ENCODE results near the gene BRF1. TPM values are rescaled to one million over a fixed set of nuclear protein-coding genes. Genes with fewer than 3 reads are reported as not detected.

Gene BRF1
- total and polyA plus RNA-seq, 2 of the 8 experiments (the other 6 are each of a cell fraction or from before 2014, with no cell fraction given): 7.7 to 18.3 TPM

DNA sequence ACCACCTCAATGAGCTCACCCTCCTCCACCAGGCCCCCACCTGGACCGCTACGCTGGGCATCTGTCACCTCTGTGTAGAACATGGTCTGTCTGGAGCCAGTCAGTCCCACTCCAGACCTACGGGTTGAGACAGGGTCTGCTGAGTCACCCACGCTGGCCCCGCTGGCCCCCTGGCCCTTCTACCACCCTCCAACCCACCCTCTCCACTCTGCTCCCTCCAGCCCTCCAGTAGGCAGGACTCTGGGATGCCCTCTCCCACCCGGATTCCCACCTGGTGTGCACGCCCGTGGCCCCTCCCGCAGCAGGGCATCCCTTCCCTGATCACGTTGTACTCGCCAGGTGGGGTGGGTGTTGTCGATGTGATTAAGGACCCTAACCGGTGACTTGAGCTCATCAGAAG is 127.7 kb downstream of the BRF1 start (continued):
- TF ChIP-seq, protein P1, sequence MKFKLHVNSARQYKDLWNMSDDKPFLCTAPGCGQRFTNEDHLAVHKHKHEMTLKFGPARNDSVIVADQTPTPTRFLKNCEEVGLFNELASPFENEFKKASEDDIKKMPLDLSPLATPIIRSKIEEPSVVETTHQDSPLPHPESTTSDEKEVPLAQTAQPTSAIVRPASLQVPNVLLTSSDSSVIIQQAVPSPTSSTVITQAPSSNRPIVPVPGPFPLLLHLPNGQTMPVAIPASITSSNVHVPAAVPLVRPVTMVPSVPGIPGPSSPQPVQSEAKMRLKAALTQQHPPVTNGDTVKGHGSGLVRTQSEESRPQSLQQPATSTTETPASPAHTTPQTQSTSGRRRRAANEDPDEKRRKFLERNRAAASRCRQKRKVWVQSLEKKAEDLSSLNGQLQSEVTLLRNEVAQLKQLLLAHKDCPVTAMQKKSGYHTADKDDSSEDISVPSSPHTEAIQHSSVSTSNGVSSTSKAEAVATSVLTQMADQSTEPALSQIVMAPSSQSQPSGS (IDR thresholded peaks at IDR 0.05; ENCODE audit: low read length): no peak
- no peak for TF ChIP-seq FOSL1 (IDR thresholded peaks at IDR 0.05; ENCODE audit: insufficient read depth, low read depth, low read length)
- TF ChIP-seq, protein P2, sequence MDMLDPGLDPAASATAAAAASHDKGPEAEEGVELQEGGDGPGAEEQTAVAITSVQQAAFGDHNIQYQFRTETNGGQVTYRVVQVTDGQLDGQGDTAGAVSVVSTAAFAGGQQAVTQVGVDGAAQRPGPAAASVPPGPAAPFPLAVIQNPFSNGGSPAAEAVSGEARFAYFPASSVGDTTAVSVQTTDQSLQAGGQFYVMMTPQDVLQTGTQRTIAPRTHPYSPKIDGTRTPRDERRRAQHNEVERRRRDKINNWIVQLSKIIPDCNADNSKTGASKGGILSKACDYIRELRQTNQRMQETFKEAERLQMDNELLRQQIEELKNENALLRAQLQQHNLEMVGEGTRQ (IDR thresholded peaks at IDR 0.05; ENCODE audit: low read length): no peak
- TF ChIP-seq RAD21 (IDR thresholded peaks at IDR 0.05 in 1 of 2, conservative IDR thresholded peaks at IDR 0.05 in 1 of 2; ENCODE audit: low read depth in 2 of 2, low read length in 2 of 2): no peak
